MM.1S (cell line): ENCODE measurements around the gene DNER.

Experiments used
- DNase-seq: peaks from one replicate; pipeline ENCODE4 v3.0.0-alpha.2; 2015
- H2AFZ ChIP-seq: fragments of 300-600 bp; sonication (generic); 2 replicates; pipeline ENCODE4 v1.6.0; 2016; ENCODE audit warnings: antibody characterized with exemption, low read length
- H3F3A ChIP-seq: fragments of 300-600 bp; sonication (generic); 2 replicates; pipeline ENCODE4 v1.6.1; 2016; ENCODE audit warnings: mild to moderate bottlenecking, antibody characterized with exemption, low read length, moderate library complexity, mixed read lengths; ENCODE audit not compliant: insufficient read depth
- H3K27ac ChIP-seq: fragments of 300-600 bp; sonication (generic); 2 replicates; pipeline ENCODE4 v1.5.1; 2016; ENCODE audit warnings: mild to moderate bottlenecking, low read length
- H3K27me3 ChIP-seq: fragments of 300-600 bp; sonication (generic); replicated peaks from 2 replicates; pipeline ENCODE4 v1.6.0; 2016; ENCODE audit warnings: low read length; ENCODE audit not compliant: insufficient read depth
- H3K36me3 ChIP-seq: fragments of 300-600 bp; sonication (generic); replicated peaks from 2 replicates; pipeline ENCODE4 v1.6.1; 2016; ENCODE audit warnings: mild to moderate bottlenecking, low read length, mixed read lengths; ENCODE audit not compliant: insufficient read depth
- H3K4me1 ChIP-seq: fragments of 300-600 bp; sonication (generic); 2 replicates; pipeline ENCODE4 v1.6.1; 2016; ENCODE audit warnings: low read length, mixed read lengths
- H3K4me2 ChIP-seq: fragments of 300-600 bp; sonication (generic); 2 replicates; pipeline ENCODE4 v1.6.0; 2016; ENCODE audit warnings: low read depth, low read length
- H3K4me3 ChIP-seq: fragments of 300-600 bp; sonication (generic); 2 replicates; pipeline ENCODE4 v1.5.1; 2016; ENCODE audit warnings: low read length, mixed read lengths
- H3K79me2 ChIP-seq: fragments of 300-600 bp; sonication (generic); 2 replicates; pipeline ENCODE4 v1.6.1; 2016; ENCODE audit warnings: mixed run types, low read length, mixed read lengths
- H3K9ac ChIP-seq: fragments of 300-600 bp; sonication (generic); 2 replicates; pipeline ENCODE4 v1.6.1; 2016; ENCODE audit warnings: low read length, mixed read lengths
- H3K9me2 ChIP-seq: fragments of 300-600 bp; sonication (generic); replicated peaks from 2 replicates; pipeline ENCODE4 v1.6.1; 2016; ENCODE audit warnings: mild to moderate bottlenecking, low read length, mixed read lengths; ENCODE audit not compliant: insufficient read depth
- H3K9me3 ChIP-seq: fragments of 300-600 bp; sonication (generic); replicated peaks from 2 replicates; pipeline ENCODE4 v1.6.1; 2016; ENCODE audit warnings: mild to moderate bottlenecking, low read length, mixed read lengths; ENCODE audit not compliant: insufficient read depth
- H4K20me1 ChIP-seq: fragments of 300-600 bp; sonication (generic); 2 replicates; pipeline ENCODE4 v1.6.1; 2016; ENCODE audit warnings: mild to moderate bottlenecking, low read length, moderate library complexity, mixed read lengths; ENCODE audit not compliant: insufficient read depth
- CTCF ChIP-seq: fragments of 300-600 bp; sonication (generic); IDR thresholded peaks from 2 replicates; pipeline ENCODE4 v1.5.1; 2016; ENCODE audit warnings: antibody characterized with exemption, low read length, mixed read lengths
- EZH2 ChIP-seq: fragments of 300-600 bp; sonication (generic); optimal IDR thresholded peaks from 2 replicates; pipeline ENCODE3; 2017; ENCODE audit warnings: low read depth, mild to moderate bottlenecking, antibody characterized with exemption, low read length, mixed read lengths
- EZH2phosphoT487 ChIP-seq: fragments of 300-600 bp; sonication (generic); IDR thresholded peaks from 2 replicates; pipeline ENCODE4 v1.6.1; 2018; ENCODE audit warnings: antibody characterized with exemption, low read length

The DNER gene

GRCh38 chr2:229688141-229688540 is 26.2 kb downstream of the DNER start:
- Histone ChIP-seq H3K4me1 (no peaks in the 10 kb centered on the region), H3F3A (no peaks in the 10 kb centered on the region), H2AFZ (no peak overlapping the region), H3K4me3 (no peak overlapping the region), H3K9me3 (no peaks in the 10 kb centered on the region), H3K36me3 (no peaks in the 10 kb centered on the region), H3K4me2 (no peak overlapping the region), H3K27ac (no peak overlapping the region), H4K20me1 (no peaks in the 10 kb centered on the region), H3K9ac (no peak overlapping the region), H3K27me3 (no peaks in the 10 kb centered on the region), H3K9me2 (no peaks in the 10 kb centered on the region), H3K79me2 (no peaks in the 10 kb centered on the region)
- DNase-seq = no peak
- TF ChIP-seq CTCF = no peak
- TF ChIP-seq EZH2phosphoT487 = no peak

GRCh38 chr2:229686122-229686919 is 28.0 kb downstream of the DNER start:
- no peaks in the 10 kb centered on the region for H3F3A ChIP-seq
- no peaks in the 10 kb centered on the region for H4K20me1 ChIP-seq
- H3K9me3 ChIP-seq = no peaks in the 10 kb centered on the region
- no peaks in the 10 kb centered on the region for H3K36me3 ChIP-seq
- no peak for DNase-seq
- no peak overlapping the region for H3K27ac ChIP-seq
- H3K4me3 ChIP-seq = no peak overlapping the region
- no peak overlapping the region for H3K4me2 ChIP-seq
- no peak for TF ChIP-seq EZH2
- no peak for TF ChIP-seq EZH2phosphoT487
- TF ChIP-seq CTCF = no peak
- no peak overlapping the region for H3K9ac ChIP-seq
- H3K9me2 ChIP-seq = no peaks in the 10 kb centered on the region
- H3K4me1 ChIP-seq = no peaks in the 10 kb centered on the region
- no peaks in the 10 kb centered on the region for H3K79me2 ChIP-seq
- H2AFZ ChIP-seq = no peak overlapping the region
- H3K27me3 ChIP-seq = no peaks in the 10 kb centered on the region

GRCh38 chr2:229684942-229685562 is 29.3 kb downstream of the DNER start:
- no peak for DNase-seq
- H3K9me3 ChIP-seq = no peaks in the 10 kb centered on the region
- TF ChIP-seq EZH2phosphoT487 = no peak
- no peak for TF ChIP-seq CTCF
- TF ChIP-seq EZH2 = no peak

More at GRCh38 chr2:229684942-229685562, 29.3 kb downstream of the DNER start:
- Histone ChIP-seq H3K9ac (no peak overlapping the region), H3K9me2 (no peaks in the 10 kb centered on the region), H3F3A (no peaks in the 10 kb centered on the region), H3K4me1 (no peaks in the 10 kb centered on the region), H3K36me3 (no peaks in the 10 kb centered on the region), H2AFZ (no peak overlapping the region), H4K20me1 (no peaks in the 10 kb centered on the region), H3K4me3 (no peak overlapping the region), H3K79me2 (no peaks in the 10 kb centered on the region), H3K27me3 (no peaks in the 10 kb centered on the region), H3K27ac (no peak overlapping the region), H3K4me2 (no peak overlapping the region)
